OCI-LY1 (cell line): ENCODE results near the gene CCDC13.
A peak's percentile ranks its signal among the peaks of the same experiment; 100 is the strongest.

Experiments
- H2AFZ ChIP-seq: fragments of 200-600 bp; sonication (generic), shearing (Covaris generic); 2 replicates; pipeline ENCODE4 v1.6.0; 2014; ENCODE audit warnings: antibody characterized with exemption, mild to moderate bottlenecking, low read length
- H3F3A ChIP-seq: fragments of 200-600 bp; sonication (generic), shearing (Covaris generic); 2 replicates; pipeline ENCODE4 v1.6.0; 2014; ENCODE audit warnings: mild to moderate bottlenecking, antibody characterized with exemption, low read length, moderate library complexity; ENCODE audit not compliant: insufficient read depth
- H3K27ac ChIP-seq: fragments of 200-600 bp; sonication (generic); 2 replicates; pipeline ENCODE4 v1.5.1; 2014; ENCODE audit warnings: low read length, mixed run types, mild to moderate bottlenecking, low read depth; ENCODE audit not compliant: poor library complexity, severe bottlenecking
- H3K27me3 ChIP-seq: fragments of 200-600 bp; sonication (generic); 2 replicates; pipeline ENCODE4 v1.6.0; 2014; ENCODE audit warnings: antibody characterized with exemption, mild to moderate bottlenecking, low read length, moderate library complexity; ENCODE audit not compliant: insufficient read depth
- H3K36me3 ChIP-seq: fragments of 200-600 bp; sonication (generic); 2 replicates; pipeline ENCODE4 v1.6.1; 2014; ENCODE audit warnings: mild to moderate bottlenecking, antibody characterized with exemption, low read length, moderate library complexity, mixed read lengths; ENCODE audit not compliant: insufficient read depth
- H3K4me1 ChIP-seq: fragments of 200-600 bp; sonication (generic); 2 replicates; pipeline ENCODE4 v1.5.1; 2014; ENCODE audit warnings: mild to moderate bottlenecking, low read length, moderate library complexity; ENCODE audit not compliant: insufficient read depth, severe bottlenecking
- H3K4me2 ChIP-seq: fragments of 200-600 bp; sonication (generic), shearing (Covaris generic); 2 replicates; pipeline ENCODE4 v1.6.1; 2014; ENCODE audit warnings: low read length
- H3K4me3 ChIP-seq: fragments of 200-600 bp; sonication (generic); 2 replicates; pipeline ENCODE4 v1.5.1; 2014; ENCODE audit warnings: low read length, low read depth, mild to moderate bottlenecking, mixed read lengths; ENCODE audit not compliant: poor library complexity, severe bottlenecking
- H3K79me2 ChIP-seq: fragments of 200-600 bp; shearing (Covaris generic); 2 replicates; pipeline ENCODE4 v1.6.1; 2016; ENCODE audit warnings: mixed run types, low read length, mixed read lengths; ENCODE audit not compliant: insufficient read depth
- H3K9ac ChIP-seq: fragments of 200-600 bp; sonication (generic), shearing (Covaris generic); 2 replicates; pipeline ENCODE4 v1.6.1; 2014; ENCODE audit warnings: mild to moderate bottlenecking, low read length, mixed read lengths
- H3K9me2 ChIP-seq: fragments of 200-600 bp; sonication (generic), shearing (Covaris generic); 2 replicates; pipeline ENCODE4 v1.6.1; 2014; ENCODE audit warnings: low read depth, mild to moderate bottlenecking, low read length, mixed read lengths
- H3K9me3 ChIP-seq: fragments of 200-600 bp; shearing (Covaris generic); 2 replicates; pipeline ENCODE4 v1.6.1; 2014; ENCODE audit warnings: low read length, mixed read lengths
- H4K20me1 ChIP-seq: fragments of 200-600 bp; sonication (generic), shearing (Covaris generic); 2 replicates; pipeline ENCODE4 v1.6.0; 2016; ENCODE audit warnings: mild to moderate bottlenecking, low read length; ENCODE audit not compliant: insufficient read depth
- CTCF ChIP-seq: fragments of 200-600 bp; sonication (generic), shearing (Covaris generic); IDR thresholded peaks from 2 replicates; pipeline ENCODE4 v1.5.1; 2017; ENCODE audit warnings: mild to moderate bottlenecking, antibody characterized with exemption, low read length, moderate library complexity, mixed read lengths
- EZH2 ChIP-seq: fragments of 200-600 bp; sonication (generic), shearing (Covaris generic); IDR thresholded peaks from 2 replicates; pipeline ENCODE4 v1.8.0; 2017; ENCODE audit warnings: borderline replicate concordance, mixed run types, mild to moderate bottlenecking, antibody characterized with exemption, low read length, moderate library complexity, mixed read lengths

The CCDC13 gene

GRCh38 chr3:42772670-42773408 is at the start of gene CCDC13:
Gene CCDC13 (minus strand): TSS chr3:42773253. CDS start chr3:42758345, 14,908 bp downstream.
- Histone ChIP-seq H3F3A (no peaks in the 10 kb centered on the region), H3K4me1 (peaks cover 14% of the 10 kb centered on the region), H3K9me3 (no peaks in the 10 kb centered on the region), H2AFZ (0 out of 2 replicates have a peak within 1 kb of the TSS, but pooled peaks have one; percentile 78), H3K79me2 (no peaks in the 10 kb centered on the region), H4K20me1 (no peaks in the 10 kb centered on the region), H3K27me3 (no peaks in the 10 kb centered on the region), H3K36me3 (peaks cover 4% of the 10 kb centered on the region; the same call in 1 of the 2 replicates), H3K4me3 (peak within 1 kb of the TSS; percentile 63), H3K4me2 (peak within 1 kb of the TSS; percentile 83), H3K9me2 (no peaks in the 10 kb centered on the region), H3K27ac (no peak within 1 kb of the TSS), H3K9ac (peak within 1 kb of the TSS; percentile 67)
- TF ChIP-seq CTCF = no peak
- no peak for TF ChIP-seq EZH2

GRCh38 chr3:42822828-42823227 is 49.8 kb upstream of the CCDC13 start:
- TF ChIP-seq EZH2 (no peak), CTCF (no peak)
- H3K9me3 ChIP-seq = no peaks in the 10 kb centered on the region
- H3K4me2 ChIP-seq = no peak overlapping the region
- H3K9ac ChIP-seq = no peak overlapping the region
- H3K4me1 ChIP-seq = no peaks in the 10 kb centered on the region
- no peaks in the 10 kb centered on the region for H3F3A ChIP-seq
- H3K27ac ChIP-seq = no peak overlapping the region
- no peaks in the 10 kb centered on the region for H4K20me1 ChIP-seq
- H3K36me3 ChIP-seq = no peaks in the 10 kb centered on the region
- no peak overlapping the region for H2AFZ ChIP-seq
- no peaks in the 10 kb centered on the region for H3K79me2 ChIP-seq
- H3K4me3 ChIP-seq = no peak overlapping the region
- 0 out of 2 replicates have a peak, but pooled peaks cover 4% of the 10 kb centered on the region for H3K27me3 ChIP-seq
- no peaks in the 10 kb centered on the region for H3K9me2 ChIP-seq

- no peak overlapping the region for H2AFZ ChIP-seq
- no peaks in the 10 kb centered on the region for H3K9me3 ChIP-seq
- peaks cover 4% of the 10 kb centered on the region; the same call in 1 of the 2 replicates for H3K27me3 ChIP-seq
- no peak for TF ChIP-seq EZH2
- H3K4me2 ChIP-seq = no peak overlapping the region
- H4K20me1 ChIP-seq = no peaks in the 10 kb centered on the region
- no peak overlapping the region for H3K27ac ChIP-seq
- H3K4me1 ChIP-seq = no peaks in the 10 kb centered on the region
- no peaks in the 10 kb centered on the region for H3K79me2 ChIP-seq
- no peaks in the 10 kb centered on the region for H3K9me2 ChIP-seq
- H3K4me3 ChIP-seq = no peak overlapping the region
- H3K9ac ChIP-seq = no peak overlapping the region
- H3K36me3 ChIP-seq = no peaks in the 10 kb centered on the region
- no peaks in the 10 kb centered on the region for H3F3A ChIP-seq
These were observed 47.6 kb upstream of the CCDC13 start for GRCh38 chr3:42820746-42821051.
